Frontal cortex (tissue), 4 donors: ENCODE results near the gene OPN3. TPM values are rescaled to one million over a fixed set of nuclear protein-coding genes. Genes with fewer than 3 reads are reported as not detected.

Experiments
- DNase-seq, 2 donors: peaks; one replicate each; pipeline ENCODE4 v3.0.0; 2012; ENCODE audit warnings: low spot score in 2 of 2
- FAIRE-seq: peaks from 2 replicates; lab custom pipeline; 2012; peaks lifted over from hg19 to GRCh38; lab: Jason Lieb, UNC
- total RNA-seq: library from RNA; depleted of rRNA; stranded (reverse); fragments of >200 nt; gene quantifications from one replicate; pipeline ENCODE4 v1.2.3, GENCODE V29; 2014
- donor health status: control.
- donor health status: control.
- donor health status: control.

The OPN3 gene
- total RNA-seq, 1 donor from 2014 or later = 6.5 TPM

- DNase-seq (no peak), FAIRE-seq (no peak)
These were observed 7.5 kb upstream of the OPN3 start for GRCh38 chr1:241647658-241648057.

GRCh38 chr1:241646201-241646600 lies 6.0 kb upstream of the OPN3 start:
- DNase-seq (no peak), FAIRE-seq (no peak)

- FAIRE-seq (no peak), DNase-seq (no peak)
These were observed 5.0 kb upstream of the OPN3 start for GRCh38 chr1:241645199-241645598.

GRCh38 chr1:241644259-241644658 lies 4.1 kb upstream of the OPN3 start:
- DNase-seq (no peak), FAIRE-seq (no peak)

GRCh38 chr1:241642593-241642944 lies 2.4 kb upstream of the OPN3 start:
- no peak for FAIRE-seq
- no peak for DNase-seq

- FAIRE-seq (no peak), DNase-seq (no peak)
These were observed 1.8 kb upstream of the OPN3 start for GRCh38 chr1:241641773-241642592.

- FAIRE-seq = no peak
- DNase-seq = no peak
These were observed 876 bp upstream of the OPN3 start for GRCh38 chr1:241640867-241641622.

- DNase-seq (no peak), FAIRE-seq (no peak)
These were observed 483 bp downstream of the OPN3 start for GRCh38 chr1:241639623-241640148.

GRCh38 chr1:241638909-241639622 lies 1.1 kb downstream of the OPN3 start:
- FAIRE-seq (no peak), DNase-seq (no peak)

GRCh38 chr1:241638099-241638682 lies 2.0 kb downstream of the OPN3 start:
- DNase-seq = no peak
- no peak for FAIRE-seq

- DNase-seq (no peak), FAIRE-seq (no peak)
These were observed 2.6 kb downstream of the OPN3 start for GRCh38 chr1:241637604-241638003.

GRCh38 chr1:241637046-241637590 lies 3.1 kb downstream of the OPN3 start:
- DNase-seq = no peak
- FAIRE-seq = no peak

- FAIRE-seq (no peak), DNase-seq (no peak)
These were observed 3.9 kb downstream of the OPN3 start for GRCh38 chr1:241636291-241636690.

- no peak for FAIRE-seq
- no peak for DNase-seq
These were observed 4.5 kb downstream of the OPN3 start for GRCh38 chr1:241635556-241636152.

- FAIRE-seq (no peak), DNase-seq (no peak)
These were observed 7.2 kb downstream of the OPN3 start for GRCh38 chr1:241632987-241633386.

- DNase-seq (no peak), FAIRE-seq (no peak)
These were observed 8.5 kb downstream of the OPN3 start for GRCh38 chr1:241631674-241632073.

GRCh38 chr1:241630899-241631298 lies 9.3 kb downstream of the OPN3 start:
- no peak for FAIRE-seq
- no peak for DNase-seq

- DNase-seq (no peak), FAIRE-seq (no peak)
These were observed 9.7 kb downstream of the OPN3 start for GRCh38 chr1:241630476-241630875.

GRCh38 chr1:241630005-241630404 lies 10.2 kb downstream of the OPN3 start:
- DNase-seq = no peak
- FAIRE-seq = no peak
